Trophoblast cell (in vitro differentiated cells and primary cell): Measurements from ENCODE around the gene MEGF11.
"Not testable (repeated sequence)": the region's sequence is repeated elsewhere in the genome, so short reads cannot be mapped to it uniquely, and the experiment has no call there.

Source experiments
- DNase-seq, 2 donors: peaks; one replicate each; pipeline ENCODE4 v3.0.0-alpha.2; 2016
- H2AFZ ChIP-seq: 2 replicates; pipeline ENCODE4 v1.6.1; 2013; ENCODE audit warnings: low read length, moderate library complexity, mild to moderate bottlenecking; ENCODE audit not compliant: insufficient read depth, poor library complexity
- H2AK5ac ChIP-seq: 2 replicates; pipeline ENCODE4 v1.6.1; 2013; ENCODE audit warnings: mild to moderate bottlenecking, low read length
- H2BK120ac ChIP-seq: 2 replicates; pipeline ENCODE4 v1.6.1; 2013; ENCODE audit warnings: low read length, mild to moderate bottlenecking, moderate library complexity; ENCODE audit not compliant: insufficient read depth, poor library complexity
- H2BK12ac ChIP-seq: 2 replicates; pipeline ENCODE4 v1.6.1; 2013; ENCODE audit warnings: mild to moderate bottlenecking, low read length, moderate library complexity
- H2BK5ac ChIP-seq: 2 replicates; pipeline ENCODE4 v1.6.1; 2013; ENCODE audit warnings: low read length, low read depth, moderate library complexity, mild to moderate bottlenecking; ENCODE audit not compliant: poor library complexity
- H3K14ac ChIP-seq: 2 replicates; pipeline ENCODE4 v1.6.1; 2013; ENCODE audit warnings: mild to moderate bottlenecking, low read length
- H3K18ac ChIP-seq: 2 replicates; pipeline ENCODE4 v1.6.1; 2013; ENCODE audit warnings: mild to moderate bottlenecking, low read length
- H3K23ac ChIP-seq: 2 replicates; pipeline ENCODE4 v1.6.1; 2013; ENCODE audit warnings: low read length
- H3K27ac ChIP-seq: 2 replicates; pipeline ENCODE4 v1.5.1; 2013; ENCODE audit warnings: low read depth, mild to moderate bottlenecking, inconsistent platforms, low read length, moderate library complexity
- H3K27me3 ChIP-seq: 2 replicates; pipeline ENCODE4 v1.6.1; 2013; ENCODE audit warnings: inconsistent platforms, mild to moderate bottlenecking, low read length, moderate library complexity; ENCODE audit not compliant: insufficient read depth
- H3K36me3 ChIP-seq, 2 experiments: 1 replicate in 1 of 2; 2 replicates in 1 of 2; pipeline ENCODE4 v1.6.1; 2013; ENCODE audit warnings: low read length in 2 of 2, mild to moderate bottlenecking in 2 of 2, moderate library complexity in 1 of 2; ENCODE audit not compliant: insufficient read depth in 2 of 2, control insufficient read depth in 1 of 2
- H3K4ac ChIP-seq: 2 replicates; pipeline ENCODE4 v1.6.1; 2013; ENCODE audit warnings: low read depth, mild to moderate bottlenecking, low read length, moderate library complexity
- H3K4me1 ChIP-seq, 2 experiments: 1 replicate in 1 of 2; 2 replicates in 1 of 2; pipeline ENCODE4 v1.6.1; 2013; ENCODE audit warnings: low read length in 2 of 2, mild to moderate bottlenecking in 2 of 2, moderate library complexity in 1 of 2; ENCODE audit not compliant: insufficient read depth in 2 of 2, control insufficient read depth in 1 of 2
- H3K4me2 ChIP-seq: 2 replicates; pipeline ENCODE4 v1.6.1; 2013; ENCODE audit warnings: inconsistent platforms, mild to moderate bottlenecking, low read length, moderate library complexity
- H3K4me3 ChIP-seq: 2 replicates; pipeline ENCODE4 v1.5.1; 2013; ENCODE audit warnings: mild to moderate bottlenecking, low read depth, low read length, inconsistent platforms
- H3K79me1 ChIP-seq: one replicate; pipeline ENCODE4 v1.6.1; 2013; ENCODE audit warnings: low read length
- H3K79me2 ChIP-seq: 2 replicates; pipeline ENCODE4 v1.6.1; 2013; ENCODE audit warnings: low read length, mild to moderate bottlenecking; ENCODE audit not compliant: control insufficient read depth, insufficient read depth, poor library complexity
- H3K9ac ChIP-seq: 2 replicates; pipeline ENCODE4 v1.6.1; 2013; ENCODE audit warnings: mild to moderate bottlenecking, low read length
- H3K9me3 ChIP-seq: 2 replicates; pipeline ENCODE4 v1.6.1; 2013; ENCODE audit warnings: low read depth, mild to moderate bottlenecking, control low read depth, inconsistent platforms, low read length; ENCODE audit not compliant: insufficient read depth
- H4K12ac ChIP-seq: 2 replicates; pipeline ENCODE4 v1.6.1; 2013; ENCODE audit warnings: low read depth, mild to moderate bottlenecking, low read length, moderate library complexity
- H4K8ac ChIP-seq: 2 replicates; pipeline ENCODE4 v1.6.1; 2013; ENCODE audit warnings: low read depth, mild to moderate bottlenecking, low read length, moderate library complexity
- H4K91ac ChIP-seq: one replicate; pipeline ENCODE4 v1.6.1; 2013; ENCODE audit warnings: low read depth, mild to moderate bottlenecking, low read length, moderate library complexity
- WGBS: extraction: QIAGEN DNeasy Blood & Tissue Kit; methylation state at CpG from one replicate; pipeline ENCODE4 v1.1.7; 2013; ENCODE audit warnings: missing lambda C conversion rate; ENCODE audit not compliant: insufficient read length, insufficient coverage; ENCODE audit errors: extremely low coverage; 5-methylcytosine and 5-hydroxymethylcytosine counted together

MEGF11 gene

GRCh38 chr15:65872596-65872995 is 381.0 kb downstream of the MEGF11 start:
- H3K18ac ChIP-seq, H3K14ac ChIP-seq, H2AK5ac ChIP-seq, H3K23ac ChIP-seq, H3K9me3 ChIP-seq, H3K4me3 ChIP-seq, H3K9ac ChIP-seq, H4K91ac ChIP-seq, DNase-seq, H2BK120ac ChIP-seq, H4K12ac ChIP-seq, H3K27me3 ChIP-seq, H2AFZ ChIP-seq, H2BK5ac ChIP-seq, H3K4me1 ChIP-seq, H3K27ac ChIP-seq, H4K8ac ChIP-seq, H2BK12ac ChIP-seq, H3K4me2 ChIP-seq: not testable (repeated sequence)
- H3K79me2 ChIP-seq, result peaks cover 19% of the 10 kb centered on the region
- H3K79me1 ChIP-seq, result peaks cover 16% of the 10 kb centered on the region
- peaks cover 8 to 15% of the 10 kb centered on the region in 2 experiments for H3K36me3 ChIP-seq
- no CpG with 5 or more reads among the region's 5 CpGs for WGBS
- H3K4ac ChIP-seq, result peak overlapping the region; percentile 80

DNA sequence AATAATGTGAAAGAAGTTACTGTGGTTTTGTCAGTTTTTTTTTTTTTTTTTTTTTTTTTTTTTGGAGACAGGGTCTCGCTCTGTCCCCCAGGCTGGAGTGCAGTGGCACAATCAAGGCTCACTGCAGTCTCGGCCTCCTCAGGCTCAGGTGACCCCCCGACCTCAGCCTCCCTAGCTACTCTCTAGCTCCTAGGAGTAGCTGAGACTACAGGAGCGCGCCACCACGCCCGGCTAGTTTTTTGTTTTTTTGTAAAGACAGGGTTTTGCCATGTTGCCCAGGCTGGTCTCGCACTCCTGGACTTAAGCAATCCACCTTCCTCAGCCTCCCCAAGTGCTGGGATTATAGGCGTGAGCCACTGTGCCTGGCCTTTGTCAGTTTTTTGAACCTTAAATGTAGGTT is 381.7 kb downstream of the MEGF11 start:
- not testable (repeated sequence) for H3K23ac ChIP-seq, H2BK5ac ChIP-seq, H3K14ac ChIP-seq, H3K18ac ChIP-seq, H3K9ac ChIP-seq, H3K4me3 ChIP-seq, H2AK5ac ChIP-seq, DNase-seq, H2AFZ ChIP-seq, H3K9me3 ChIP-seq, H2BK12ac ChIP-seq, H3K4me1 ChIP-seq, H3K4me2 ChIP-seq, H3K27me3 ChIP-seq, H3K27ac ChIP-seq
- peaks cover 19% of the 10 kb centered on the region for H3K79me2 ChIP-seq
- H3K79me1 ChIP-seq, result peaks cover 16% of the 10 kb centered on the region
- no CpG with 5 or more reads among the region's 9 CpGs for WGBS
- H4K91ac ChIP-seq, result peak overlapping the region; percentile 63
- peak overlapping the region; percentile 100 for H3K4ac ChIP-seq
- H2BK120ac ChIP-seq, result peak overlapping the region; percentile 31
- H3K36me3 ChIP-seq, result peaks cover 8 to 12% of the 10 kb centered on the region in 2 experiments
- peak overlapping the region; percentile 52 for H4K8ac ChIP-seq
- H4K12ac ChIP-seq, result peak overlapping the region; percentile 78

DNA sequence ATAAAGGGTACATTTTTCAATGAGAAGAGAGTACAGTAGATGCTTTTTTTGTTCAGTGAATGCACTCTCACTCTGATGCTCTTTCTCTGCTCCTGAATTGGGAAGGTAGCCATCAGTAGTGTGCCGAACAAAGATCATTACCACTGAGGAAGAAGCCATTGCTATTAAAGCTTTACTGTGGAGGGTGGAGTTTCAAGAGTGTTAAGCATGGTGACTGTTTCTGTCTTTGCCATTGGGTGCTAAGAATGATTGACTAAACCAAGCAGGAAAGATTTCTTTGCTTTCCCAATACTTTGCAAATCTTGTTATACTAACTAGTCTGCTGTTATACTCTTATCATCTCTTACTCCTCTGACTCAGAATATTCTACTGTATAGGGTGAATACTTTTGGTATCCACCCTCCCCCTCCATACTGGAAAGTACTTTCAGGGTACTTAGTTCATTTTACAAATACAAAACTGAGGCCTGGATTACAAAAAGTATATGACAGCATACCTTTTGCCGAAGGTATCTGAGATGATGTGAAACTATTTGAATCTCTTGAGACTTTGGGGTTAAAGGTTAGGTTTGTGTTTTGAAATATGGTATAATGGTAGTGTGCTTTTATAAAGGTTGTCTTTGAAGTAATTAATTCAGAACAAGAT is 382.5 kb downstream of the MEGF11 start:
- DNase-seq, result peak in 1 of 2 donors; percentile 51
- H3K79me2 ChIP-seq, result peaks cover 16% of the 10 kb centered on the region
- no peak overlapping the region for H2AK5ac ChIP-seq
- no peaks in the 10 kb centered on the region for H3K9me3 ChIP-seq
- no peak overlapping the region for H3K23ac ChIP-seq
- no peak overlapping the region for H4K12ac ChIP-seq
- no peak overlapping the region for H3K18ac ChIP-seq
- H3K9ac ChIP-seq, result peak overlapping the region; percentile 70
- peaks cover 5 to 8% of the 10 kb centered on the region in 2 experiments for H3K36me3 ChIP-seq
- H3K27ac ChIP-seq, result peak overlapping the region; percentile 76
- peak overlapping the region; percentile 57 for H3K4me3 ChIP-seq
- peaks cover 2 to 3% of the 10 kb centered on the region in 2 experiments for H3K4me1 ChIP-seq
- no peak overlapping the region for H2BK5ac ChIP-seq
- H2AFZ ChIP-seq, result no peak overlapping the region
- no peak overlapping the region for H4K8ac ChIP-seq
- no peak overlapping the region for H2BK120ac ChIP-seq
- peaks cover 16% of the 10 kb centered on the region for H3K79me1 ChIP-seq
- H4K91ac ChIP-seq, result no peak overlapping the region
- H3K4ac ChIP-seq, result no peak overlapping the region
- no peak overlapping the region for H2BK12ac ChIP-seq
- no peaks in the 10 kb centered on the region for H3K27me3 ChIP-seq
- no CpG with 5 or more reads among the region's 2 CpGs for WGBS
- H3K4me2 ChIP-seq, result peak overlapping the region; percentile 73
- no peak overlapping the region for H3K14ac ChIP-seq

DNA sequence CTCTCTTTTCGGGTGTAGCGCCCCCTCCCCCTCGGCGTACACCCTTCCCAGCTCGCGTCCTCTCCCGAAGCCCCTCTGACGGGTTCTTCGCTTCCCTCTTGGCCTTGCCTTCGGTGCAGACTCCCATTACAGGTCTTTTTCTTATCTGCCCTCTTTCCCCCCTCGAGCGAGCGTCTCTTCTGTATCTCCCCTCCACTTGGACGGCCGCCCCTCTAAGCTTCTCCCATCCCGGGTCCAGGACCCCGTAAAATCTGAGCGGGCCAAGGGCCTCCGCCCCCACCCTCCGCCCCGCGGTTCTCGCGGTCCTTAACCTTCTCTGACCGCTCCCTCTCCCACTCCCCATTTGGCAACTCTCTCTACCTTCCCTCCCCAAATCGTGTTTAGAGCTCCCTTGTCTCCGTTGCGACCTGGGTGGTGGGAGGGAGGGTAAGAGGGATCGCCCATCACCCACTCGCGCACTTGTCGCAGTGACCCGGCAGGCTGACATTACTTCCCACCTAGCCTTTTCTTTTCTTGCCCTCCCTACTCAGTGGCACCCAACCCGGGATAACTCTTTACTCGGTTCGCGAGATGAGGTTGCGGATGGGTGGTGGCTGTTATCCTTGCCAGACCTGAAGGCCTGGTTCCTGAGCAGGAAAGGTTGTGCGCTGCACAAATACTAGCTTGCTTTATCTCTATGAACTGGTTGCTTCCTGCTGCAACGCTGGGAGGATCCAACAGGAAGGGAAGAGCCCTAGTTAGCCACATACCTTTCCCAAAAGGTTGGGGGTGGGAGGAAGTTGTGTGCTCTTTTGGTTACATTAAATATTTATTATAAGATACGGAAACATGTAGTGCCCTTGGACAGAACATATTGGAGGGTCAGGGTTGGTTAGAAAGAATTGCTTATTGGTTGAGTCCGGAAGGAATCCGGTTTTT is 383.3 kb downstream of the MEGF11 start:
- no peak overlapping the region for H3K23ac ChIP-seq
- H3K4me1 ChIP-seq, result peaks cover 2 to 3% of the 10 kb centered on the region in 2 experiments
- H2BK120ac ChIP-seq, result peak overlapping the region; percentile 67
- peak overlapping the region; percentile 87 for H3K4ac ChIP-seq
- DNase-seq, result peak; percentile 33 to 68
- H3K18ac ChIP-seq, result peak overlapping the region; percentile 93
- no peaks in the 10 kb centered on the region for H3K27me3 ChIP-seq
- H3K27ac ChIP-seq, result peak overlapping the region; percentile 76
- H4K91ac ChIP-seq, result peak overlapping the region; percentile 88
- H3K4me3 ChIP-seq, result peak overlapping the region; percentile 91
- peaks cover 5 to 8% of the 10 kb centered on the region in 2 experiments for H3K36me3 ChIP-seq
- peak overlapping the region; percentile 64 for H2AK5ac ChIP-seq
- peak overlapping the region; percentile 32 for H2AFZ ChIP-seq
- peaks cover 16% of the 10 kb centered on the region for H3K79me1 ChIP-seq
- peak overlapping the region; percentile 76 for H4K12ac ChIP-seq
- peak overlapping the region; percentile 17 for H2BK12ac ChIP-seq
- no peaks in the 10 kb centered on the region for H3K9me3 ChIP-seq
- peak overlapping the region; percentile 87 for H4K8ac ChIP-seq
- H3K9ac ChIP-seq, result peak overlapping the region; percentile 92
- peak overlapping the region; percentile 73 for H3K4me2 ChIP-seq
- H3K79me2 ChIP-seq, result peaks cover 16% of the 10 kb centered on the region
- H2BK5ac ChIP-seq, result peak overlapping the region; percentile 74
- H3K14ac ChIP-seq, result peak overlapping the region; percentile 92
- WGBS, result no CpG with 5 or more reads among the region's 43 CpGs
